ENCODE measurements around the gene P2RX3. TPM values are rescaled to one million over a fixed set of nuclear protein-coding genes. Genes with fewer than 3 reads are reported as not detected.
A peak's percentile ranks its signal among the peaks of the same experiment; 100 is the strongest.

Gene P2RX3
- total RNA-seq, 2 experiments from 2014 or later: not detected

GRCh38 chr11:57303990-57304579, 34.1 kb upstream of the P2RX3 start:
- intact Hi-C loops (cut with micrococcal nuclease): no loop called here
- DNase-seq: no peak
- Mint-ChIP-seq H3K9me3 (peaks cover 8% of the 10 kb centered on the region), H3K4me1 (ENCODE audit: low read depth) (no peaks in the 10 kb centered on the region), H3K27ac (no peak overlapping the region), H3K27me3 (no peaks in the 10 kb centered on the region), H3K36me3 (peaks cover 30% of the 10 kb centered on the region), H3K4me3 (no peak overlapping the region)
- ChIA-PET CTCF (no interaction called here), POLR2A (no interaction called here)

GRCh38 chr11:57305523-57305922, 32.6 kb upstream of the P2RX3 start:
- intact Hi-C loops (cut with micrococcal nuclease): no loop called here

GRCh38 chr11:57306161-57306876, 31.8 kb upstream of the P2RX3 start:
- no peak for DNase-seq
- no peak overlapping the region for H3K27ac Mint-ChIP-seq
- H3K9me3 Mint-ChIP-seq: no peaks in the 10 kb centered on the region
- peaks cover 19% of the 10 kb centered on the region for H3K36me3 Mint-ChIP-seq
- intact Hi-C loops (cut with micrococcal nuclease): no loop called here
- ChIA-PET CTCF (interaction anchor here (0.6 kb wide), 1 partner anchor 243 kb away, joined by 4 read pairs; no protein-coding TSS in a partner anchor), POLR2A (no interaction called here)
- H3K4me1 Mint-ChIP-seq (ENCODE audit: low read depth): peaks cover 6% of the 10 kb centered on the region
- no peaks in the 10 kb centered on the region for H3K27me3 Mint-ChIP-seq
- H3K4me3 Mint-ChIP-seq: no peak overlapping the region

More at GRCh38 chr11:57305523-57305922, 32.6 kb upstream of the P2RX3 start:
- no peak overlapping the region for H3K4me3 Mint-ChIP-seq
- peaks cover 27% of the 10 kb centered on the region for H3K36me3 Mint-ChIP-seq
- no peak for DNase-seq
- H3K9me3 Mint-ChIP-seq: no peaks in the 10 kb centered on the region
- no peaks in the 10 kb centered on the region for H3K4me1 Mint-ChIP-seq (ENCODE audit: low read depth)
- ChIA-PET POLR2A (no interaction called here), CTCF (no interaction called here)
- no peaks in the 10 kb centered on the region for H3K27me3 Mint-ChIP-seq
- H3K27ac Mint-ChIP-seq: no peak overlapping the region

- CTCF ChIA-PET: no interaction called here
- H3K9me3 Mint-ChIP-seq: no peaks in the 10 kb centered on the region
- DNase-seq: no peak
- H3K27me3 Mint-ChIP-seq: no peaks in the 10 kb centered on the region
- no peak overlapping the region for H3K27ac Mint-ChIP-seq
- peaks cover 8% of the 10 kb centered on the region for H3K4me1 Mint-ChIP-seq (ENCODE audit: low read depth)
- intact Hi-C loops (cut with micrococcal nuclease): no loop called here
- no peak overlapping the region for H3K4me3 Mint-ChIP-seq
- POLR2A ChIA-PET: no interaction called here
- peaks cover 12% of the 10 kb centered on the region for H3K36me3 Mint-ChIP-seq
Measured at GRCh38 chr11:57306940-57307565, 31.1 kb upstream of the P2RX3 start.

- Mint-ChIP-seq H3K27me3 (no peaks in the 10 kb centered on the region), H3K4me1 (ENCODE audit: low read depth) (peaks cover 11% of the 10 kb centered on the region), H3K36me3 (peaks cover 13% of the 10 kb centered on the region), H3K4me3 (no peak overlapping the region), H3K9me3 (no peaks in the 10 kb centered on the region), H3K27ac (no peak overlapping the region)
- intact Hi-C loops (cut with micrococcal nuclease): no loop called here
- CTCF ChIA-PET: interaction anchor here (0.7 to 0.8 kb wide), 2 partner anchors 59 to 1937 kb away, joined by 3 read pairs; no protein-coding TSS in a partner anchor
- POLR2A ChIA-PET: no interaction called here
- DNase-seq: no peak
Measured at GRCh38 chr11:57307666-57308270, 30.4 kb upstream of the P2RX3 start.

GRCh38 chr11:57308426-57309060, 29.6 kb upstream of the P2RX3 start:
- no peak overlapping the region for H3K27ac Mint-ChIP-seq
- peaks cover 11% of the 10 kb centered on the region for H3K4me1 Mint-ChIP-seq (ENCODE audit: low read depth)
- peaks cover 14% of the 10 kb centered on the region for H3K36me3 Mint-ChIP-seq
- CTCF ChIA-PET: interaction anchor here (0.8 kb wide), 1 partner anchor 59 kb away, joined by 3 read pairs; no protein-coding TSS in a partner anchor
- intact Hi-C loops (cut with micrococcal nuclease): no loop called here
- H3K9me3 Mint-ChIP-seq: no peaks in the 10 kb centered on the region
- POLR2A ChIA-PET: no interaction called here
- H3K27me3 Mint-ChIP-seq: no peaks in the 10 kb centered on the region
- no peak overlapping the region for H3K4me3 Mint-ChIP-seq
- DNase-seq: no peak

GRCh38 chr11:57309106-57310059, 28.8 kb upstream of the P2RX3 start:
- DNase-seq: no peak
- no peak overlapping the region for H3K27ac Mint-ChIP-seq
- no peaks in the 10 kb centered on the region for H3K9me3 Mint-ChIP-seq
- H3K27me3 Mint-ChIP-seq: no peaks in the 10 kb centered on the region
- POLR2A ChIA-PET: no interaction called here
- CTCF ChIA-PET: no interaction called here
- H3K4me1 Mint-ChIP-seq (ENCODE audit: low read depth): peaks cover 11% of the 10 kb centered on the region
- H3K4me3 Mint-ChIP-seq: no peak overlapping the region
- intact Hi-C loops (cut with micrococcal nuclease): no loop called here
- H3K36me3 Mint-ChIP-seq: peaks cover 20% of the 10 kb centered on the region

GRCh38 chr11:57310091-57310490, 28.1 kb upstream of the P2RX3 start:
- intact Hi-C loops (cut with micrococcal nuclease): no loop called here
- H3K27ac Mint-ChIP-seq: no peak overlapping the region
- H3K36me3 Mint-ChIP-seq: peaks cover 20% of the 10 kb centered on the region
- no peak for DNase-seq
- CTCF ChIA-PET: no interaction called here
- POLR2A ChIA-PET: no interaction called here
- no peaks in the 10 kb centered on the region for H3K9me3 Mint-ChIP-seq
- H3K27me3 Mint-ChIP-seq: no peaks in the 10 kb centered on the region
- H3K4me1 Mint-ChIP-seq (ENCODE audit: low read depth): peaks cover 11% of the 10 kb centered on the region
- H3K4me3 Mint-ChIP-seq: no peak overlapping the region

GRCh38 chr11:57310630-57311086, 27.5 kb upstream of the P2RX3 start:
- Mint-ChIP-seq H3K9me3 (no peaks in the 10 kb centered on the region), H3K4me1 (ENCODE audit: low read depth) (peaks cover 11% of the 10 kb centered on the region), H3K36me3 (peaks cover 20% of the 10 kb centered on the region), H3K4me3 (no peak overlapping the region), H3K27me3 (no peaks in the 10 kb centered on the region), H3K27ac (no peak overlapping the region)
- intact Hi-C loops (cut with micrococcal nuclease): loop anchor here (1.0 kb wide), 1 partner anchor 15 kb away; no protein-coding TSS in a partner anchor
- DNase-seq: no peak
- CTCF ChIA-PET: no interaction called here
- POLR2A ChIA-PET: interaction anchor here (1.1 kb wide), 1 partner anchor 25 kb away, joined by 3 read pairs; the partner anchor contains the start of gene SSRP1

- peak overlapping the region; percentile 10 for H3K4me3 Mint-ChIP-seq
- ChIA-PET CTCF (no interaction called here), POLR2A (interaction anchor here (0.9 to 1.4 kb wide), 3 partner anchors 13 to 24 kb away, joined by 3 to 4 read pairs (median 3); partner anchors contain the start of genes SSRP1 and TNKS1BP1)
- DNase-seq: peak; percentile 86
- peaks cover 11% of the 10 kb centered on the region for H3K4me1 Mint-ChIP-seq (ENCODE audit: low read depth)
- intact Hi-C loops (cut with micrococcal nuclease): loop anchor here (1.0 kb wide), 1 partner anchor 14 kb away; no protein-coding TSS in a partner anchor
- no peaks in the 10 kb centered on the region for H3K9me3 Mint-ChIP-seq
- H3K27ac Mint-ChIP-seq: no peak overlapping the region
- peaks cover 20% of the 10 kb centered on the region for H3K36me3 Mint-ChIP-seq
- no peaks in the 10 kb centered on the region for H3K27me3 Mint-ChIP-seq
Measured at GRCh38 chr11:57311109-57311936, 26.8 kb upstream of the P2RX3 start.
